K562 (cell line): Measurements from ENCODE around the gene FBXO17. TPM values are rescaled to one million over a fixed set of nuclear protein-coding genes. Genes with fewer than 3 reads are reported as not detected.

Experiments
- CBX3 ChIP-seq, 2 experiments: IDR thresholded peaks; 1 replicate in 1 of 2; 2 replicates in 1 of 2; pipeline ENCODE4 v1.6.1; 2012; ENCODE audit warnings: inconsistent platforms in 2 of 2, low read length in 2 of 2, borderline replicate concordance in 1 of 2, control low read depth in 1 of 2
- CHD7 ChIP-seq: fragments of 200-600 bp; sonication (generic); IDR thresholded peaks from one replicate; pipeline ENCODE4 v1.6.1; 2012; ENCODE audit warnings: mild to moderate bottlenecking, low read depth, low read length, inconsistent platforms
- FOXJ2 ChIP-seq: fragments of 200-800 bp; sonication (Bioruptor generic); IDR thresholded peaks from 2 replicates; pipeline ENCODE4 v1.6.1; 2016; ENCODE audit warnings: missing genetic modification characterization, missing compliant biosample characterization
- HOMEZ ChIP-seq: fragments of 250-450 bp; sonication (Bioruptor Pico); IDR thresholded peaks from 2 replicates; pipeline ENCODE4 v1.4.0; 2020; ENCODE audit warnings: mild to moderate bottlenecking, moderate library complexity
- RBM15 ChIP-seq: fragments of 200-400 bp; formaldehyde crosslinking; IDR thresholded peaks from 2 replicates; pipeline ENCODE4 v1.6.1; 2018; ENCODE audit warnings: mild to moderate bottlenecking, low read length, moderate library complexity; ENCODE audit not compliant: insufficient read depth
- TCF3 ChIP-seq: sonication (generic); formaldehyde crosslinking; IDR thresholded peaks from 2 replicates; pipeline ENCODE4 v1.4.0; 2020; ENCODE audit warnings: mild to moderate bottlenecking, missing genetic modification reagents
- ZNF24 ChIP-seq: fragments of 450-650 bp; IDR thresholded peaks from 2 replicates; pipeline ENCODE4 v1.6.1; 2016
- polyA plus RNA-seq, 8 experiments: library from polyadenylated mRNA; depleted of rRNA in 4 of 8; stranded (reverse) in 5 of 8; unstranded in 3 of 8; fragments of >200 nt; fragmentation: Nextera tagmentation in 2 of 8; fragmentation: Illumina TruSeq in 1 of 8; extraction: Ambion mirVana in 2 of 8; extraction: Trizol in 1 of 8; gene quantifications; 2 replicates each; pipeline versions ENCODE4 v1.2.1 to v1.2.3, GENCODE V29; 2011 to 2014; ENCODE audit warnings: inconsistent platforms in 1 of 8, missing spikeins in 1 of 8
- total RNA-seq, 7 experiments: library from RNA; depleted of rRNA in 6 of 7; stranded (reverse); fragments of >200 nt in 6 of 7; fragmentation: Illumina TruSeq in 2 of 7; extraction: Trizol in 2 of 7; gene quantifications; 2 replicates each; pipeline versions ENCODE4 v1.2.1 to v1.2.3, GENCODE V29; 2011 to 2021; ENCODE audit warnings: low replicate concordance in 1 of 7
- TF ChIP-seq, protein P1 (sequence below), 2 experiments: fragments of 450-650 bp; IDR thresholded peaks; 2 replicates each; pipeline ENCODE4 v1.6.1; 2018; ENCODE audit warnings: mild to moderate bottlenecking in 2 of 2, low read depth in 1 of 2; ENCODE audit not compliant: partially characterized antibody in 2 of 2

FBXO17 gene
- total and polyA plus RNA-seq, 9 of the 15 experiments (the other 6 are each of a cell fraction or from before 2014, with no cell fraction given): 4.1 to 27.1 (median 19.0) TPM

- no peak for TF ChIP-seq CHD7
- TF ChIP-seq, protein P1, sequence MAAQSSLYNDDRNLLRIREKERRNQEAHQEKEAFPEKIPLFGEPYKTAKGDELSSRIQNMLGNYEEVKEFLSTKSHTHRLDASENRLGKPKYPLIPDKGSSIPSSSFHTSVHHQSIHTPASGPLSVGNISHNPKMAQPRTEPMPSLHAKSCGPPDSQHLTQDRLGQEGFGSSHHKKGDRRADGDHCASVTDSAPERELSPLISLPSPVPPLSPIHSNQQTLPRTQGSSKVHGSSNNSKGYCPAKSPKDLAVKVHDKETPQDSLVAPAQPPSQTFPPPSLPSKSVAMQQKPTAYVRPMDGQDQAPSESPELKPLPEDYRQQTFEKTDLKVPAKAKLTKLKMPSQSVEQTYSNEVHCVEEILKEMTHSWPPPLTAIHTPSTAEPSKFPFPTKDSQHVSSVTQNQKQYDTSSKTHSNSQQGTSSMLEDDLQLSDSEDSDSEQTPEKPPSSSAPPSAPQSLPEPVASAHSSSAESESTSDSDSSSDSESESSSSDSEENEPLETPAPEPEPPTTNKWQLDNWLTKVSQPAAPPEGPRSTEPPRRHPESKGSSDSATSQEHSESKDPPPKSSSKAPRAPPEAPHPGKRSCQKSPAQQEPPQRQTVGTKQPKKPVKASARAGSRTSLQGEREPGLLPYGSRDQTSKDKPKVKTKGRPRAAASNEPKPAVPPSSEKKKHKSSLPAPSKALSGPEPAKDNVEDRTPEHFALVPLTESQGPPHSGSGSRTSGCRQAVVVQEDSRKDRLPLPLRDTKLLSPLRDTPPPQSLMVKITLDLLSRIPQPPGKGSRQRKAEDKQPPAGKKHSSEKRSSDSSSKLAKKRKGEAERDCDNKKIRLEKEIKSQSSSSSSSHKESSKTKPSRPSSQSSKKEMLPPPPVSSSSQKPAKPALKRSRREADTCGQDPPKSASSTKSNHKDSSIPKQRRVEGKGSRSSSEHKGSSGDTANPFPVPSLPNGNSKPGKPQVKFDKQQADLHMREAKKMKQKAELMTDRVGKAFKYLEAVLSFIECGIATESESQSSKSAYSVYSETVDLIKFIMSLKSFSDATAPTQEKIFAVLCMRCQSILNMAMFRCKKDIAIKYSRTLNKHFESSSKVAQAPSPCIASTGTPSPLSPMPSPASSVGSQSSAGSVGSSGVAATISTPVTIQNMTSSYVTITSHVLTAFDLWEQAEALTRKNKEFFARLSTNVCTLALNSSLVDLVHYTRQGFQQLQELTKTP (IDR thresholded peaks at IDR 0.05; ENCODE audit: low read depth in 1 of 2, partially characterized antibody in 2 of 2): peak in 1 of 2 experiments; percentile 51
- TF ChIP-seq HOMEZ (CRISPR knock-in tag): no peak
- TF ChIP-seq ZNF24: no peak
- no peak for TF ChIP-seq TCF3 (CRISPR knock-in tag)
- TF ChIP-seq FOXJ2: no peak
- TF ChIP-seq CBX3 (IDR thresholded peaks at IDR 0.05; ENCODE audit: borderline replicate concordance in 1 of 2, low read length in 2 of 2): no peak
- TF ChIP-seq RBM15: no peak
These were observed 44.6 kb downstream of the FBXO17 start, which contains the start of gene MRPS12 (continued) for GRCh38 chr19:38930776-38931520.
